HCT116 (cell line): Measurements from ENCODE around the gene SGMS1. TPM values are rescaled to one million over a fixed set of nuclear protein-coding genes. Genes with fewer than 3 reads are reported as not detected.

Experiments used
- ATAC-seq: fragments of 200-7000 bp; cut with Tn5 transposase; 2 replicates; pipeline ENCODE4 v1.9.1; 2020; ENCODE audit warnings: mild to moderate bottlenecking, moderate library complexity
- BruUV-seq: library from RNA; stranded (reverse); fragments of 400-500 nt; replicated peaks from 2 replicates; lab custom pipeline; 2021; lab: Mats Ljungman, UMichigan
- CTCF ChIA-PET: fragments of 300-600 bp; sonication (Branson Sonifier 250); formaldehyde crosslinking; loops from one replicate; lab custom pipeline; 2021; ENCODE audit warnings: antibody characterized with exemption; lab: Charles Lee
- POLR2A ChIA-PET: fragments of 300-600, 350-600 bp; sonication (Branson Sonifier 250); formaldehyde crosslinking; loops from one replicate; lab custom pipeline; 2021; ENCODE audit warnings: antibody characterized with exemption; lab: Charles Lee
- RAD21 ChIA-PET, 2 experiments: fragments of 300-600 bp; sonication (Branson Sonifier 250); formaldehyde crosslinking; loops; one replicate each; lab custom pipeline; 2023; ENCODE audit warnings: low total read pairs in 2 of 2; ENCODE audit not compliant: uncharacterized antibody in 2 of 2, unreplicated experiment in 2 of 2, low non-redundant PET in 1 of 2; lab: Charles Lee
- DNase-seq: peaks from one replicate; pipeline ENCODE4 v3.0.0-alpha.2; 2010; ENCODE audit warnings: low read depth, low spot score
- H2AFZ ChIP-seq: fragments of 200-600 bp; shearing (Covaris generic), sonication (generic); 2 replicates; pipeline ENCODE4 v1.6.1; 2017; ENCODE audit warnings: low read depth, mixed run types, mixed read lengths, antibody characterized with exemption, low read length; ENCODE audit not compliant: poor library complexity, severe bottlenecking
- H3K27ac ChIP-seq: 2 replicates; pipeline ENCODE4 v1.5.1; 2012; ENCODE audit warnings: low read depth, low read length
- H3K27me3 ChIP-seq: fragments of 200-600 bp; sonication (generic); 2 replicates; pipeline ENCODE4 v1.6.1; 2016; ENCODE audit warnings: mixed run types, low read length, mixed read lengths; ENCODE audit not compliant: insufficient read depth
- H3K36me3 ChIP-seq, 2 experiments: fragments of 200-500 bp in 1 of 2; fragments of 200-600 bp in 1 of 2; sonication (Bioruptor generic) in 1 of 2; sonication (generic) in 1 of 2; 2 replicates each; pipeline versions ENCODE4 v1.5.1 to v1.6.1; 2014 to 2016; ENCODE audit warnings: low read length in 2 of 2, inconsistent platforms in 1 of 2, mixed read lengths in 1 of 2, mixed run types in 1 of 2; ENCODE audit not compliant: insufficient read depth in 2 of 2, control insufficient read depth in 1 of 2
- H3K4me1 ChIP-seq, 2 experiments: fragments of 200-600 bp in 1 of 2; sonication (generic) in 1 of 2; 2 replicates each; pipeline versions ENCODE4 v1.5.1 to v1.6.1; 2012 to 2017; ENCODE audit warnings: low read length in 2 of 2, inconsistent platforms in 1 of 2, mild to moderate bottlenecking in 1 of 2, mixed read lengths in 1 of 2, mixed run types in 1 of 2, moderate library complexity in 1 of 2; ENCODE audit not compliant: insufficient read depth in 2 of 2, control insufficient read depth in 1 of 2
- H3K4me2 ChIP-seq: fragments of 200-600 bp; sonication (generic); 2 replicates; pipeline ENCODE4 v1.6.1; 2017; ENCODE audit warnings: mixed run types, low read length, mixed read lengths
- H3K4me3 ChIP-seq, 2 experiments: fragments of 200-600 bp in 1 of 2; sonication (generic) in 1 of 2; replicated peaks in 1 of 2; 2 replicates each; pipeline ENCODE4 v1.5.1; 2011 to 2016; ENCODE audit warnings: low read length in 2 of 2, control low read depth in 1 of 2, low read depth in 1 of 2, mild to moderate bottlenecking in 1 of 2, mixed read lengths in 1 of 2, mixed run types in 1 of 2
- H3K79me2 ChIP-seq: fragments of 200-600 bp; sonication (generic); 2 replicates; pipeline ENCODE4 v1.6.1; 2017; ENCODE audit warnings: mild to moderate bottlenecking, mixed run types, low read length, moderate library complexity, mixed read lengths; ENCODE audit not compliant: insufficient read depth
- H3K9ac ChIP-seq: fragments of 200-600 bp; sonication (generic); 2 replicates; pipeline ENCODE4 v1.6.1; 2016; ENCODE audit warnings: low read length, mixed read lengths
- H3K9me2 ChIP-seq: fragments of 200-600 bp; sonication (generic), shearing (Covaris generic); 2 replicates; pipeline ENCODE4 v1.6.1; 2017; ENCODE audit warnings: mixed run types, mild to moderate bottlenecking, moderate library complexity; ENCODE audit not compliant: insufficient read depth
- H3K9me3 ChIP-seq, 2 experiments: fragments of 200-500 bp in 1 of 2; fragments of 200-600 bp in 1 of 2; sonication (Bioruptor generic) in 1 of 2; sonication (generic) in 1 of 2; 2 replicates each; pipeline ENCODE4 v1.6.1; 2014 to 2017; ENCODE audit warnings: low read length in 2 of 2, mixed read lengths in 2 of 2, inconsistent platforms in 1 of 2, low read depth in 1 of 2, mild to moderate bottlenecking in 1 of 2, mixed run types in 1 of 2, moderate library complexity in 1 of 2; ENCODE audit not compliant: control insufficient read depth in 1 of 2, insufficient read depth in 1 of 2
- H4K20me1 ChIP-seq: fragments of 200-600 bp; sonication (generic), shearing (Covaris generic); 2 replicates; pipeline ENCODE4 v1.6.1; 2017; ENCODE audit warnings: mixed run types, mild to moderate bottlenecking, moderate library complexity; ENCODE audit not compliant: insufficient read depth
- CEBPB ChIP-seq: IDR thresholded peaks from 2 replicates; pipeline ENCODE4 v1.6.1; 2012; ENCODE audit warnings: low read depth
- FOSL1 ChIP-seq: IDR thresholded peaks from 2 replicates; pipeline ENCODE4 v1.6.1; 2012; ENCODE audit warnings: low read depth
- SIN3A ChIP-seq: IDR thresholded peaks from 2 replicates; pipeline ENCODE4 v1.6.1; 2012; ENCODE audit warnings: low read depth
- SP1 ChIP-seq: IDR thresholded peaks from 2 replicates; pipeline ENCODE4 v1.6.1; 2012; ENCODE audit warnings: low read depth
- ZBTB33 ChIP-seq: IDR thresholded peaks from 2 replicates; pipeline ENCODE4 v1.6.1; 2011; ENCODE audit warnings: mild to moderate bottlenecking, low read length, moderate library complexity; ENCODE audit not compliant: insufficient replicate concordance; ENCODE audit errors: extremely low read depth
- intact Hi-C: fragments of 100-400 bp; cut with micrococcal nuclease; formaldehyde crosslinking; loops from 2 replicates; pipeline ENCODE4 v1.10.0; 2022
- total RNA-seq: library from RNA; stranded (reverse); gene quantifications from one replicate; pipeline ENCODE4 v1.2.1, GENCODE V29; 2021; ENCODE audit not compliant: unreplicated experiment

SGMS1 gene
- total RNA-seq, 1 experiment from 2014 or later = 29.1 TPM

- Histone ChIP-seq H2AFZ (no peak overlapping the region), H3K9me2 (no peaks in the 10 kb centered on the region), H3K79me2 (peaks cover 17% of the 10 kb centered on the region), H3K9ac (no peak overlapping the region), H3K36me3 (no peaks in the 10 kb centered on the region), H3K4me2 (no peak overlapping the region)
- CTCF ChIA-PET = no interaction called here
- no peak for ATAC-seq
- TF ChIP-seq ZBTB33 = no peak
- TF ChIP-seq CEBPB = no peak
- TF ChIP-seq SIN3A = no peak
- no peak for TF ChIP-seq FOSL1
- TF ChIP-seq, all 23 proteins: peak for 0
- BruUV-seq = no TSS peak
- ChIA-PET POLR2A (no interaction called here), RAD21 (no interaction called here)
- no peak overlapping the region for H3K4me3 ChIP-seq
- H3K27ac ChIP-seq = no peak overlapping the region
- intact Hi-C loops = no loop called here
- H4K20me1 ChIP-seq = no peaks in the 10 kb centered on the region
- no peaks in the 10 kb centered on the region for H3K9me3 ChIP-seq
- no peak for DNase-seq
- peaks cover 3 to 7% of the 10 kb centered on the region in 2 experiments; a peak in 2 of 4 replicates for H3K4me1 ChIP-seq
- H3K27me3 ChIP-seq = no peaks in the 10 kb centered on the region
These were observed 248.0 kb downstream of the SGMS1 start for GRCh38 chr10:50375745-50376144.

- Histone ChIP-seq H3K4me1 (peaks cover 3 to 7% of the 10 kb centered on the region in 2 experiments; a peak in 2 of 4 replicates), H3K9me3 (no peaks in the 10 kb centered on the region), H3K9me2 (no peaks in the 10 kb centered on the region), H3K4me2 (no peak overlapping the region), H3K27me3 (no peaks in the 10 kb centered on the region), H3K36me3 (no peaks in the 10 kb centered on the region), H3K4me3 (no peak overlapping the region), H2AFZ (no peak overlapping the region), H3K9ac (no peak overlapping the region), H3K27ac (no peak overlapping the region), H3K79me2 (peaks cover 17% of the 10 kb centered on the region), H4K20me1 (no peaks in the 10 kb centered on the region)
- intact Hi-C loops = no loop called here
- DNase-seq (no peak), ATAC-seq (no peak)
- RAD21 ChIA-PET = no interaction called here
- no TSS peak for BruUV-seq
- CTCF ChIA-PET = no interaction called here
- TF ChIP-seq SP1 (0 out of 2 replicates have a peak, but pooled peaks have one; percentile 17), FOSL1 (no peak)
- POLR2A ChIA-PET = no interaction called here
These were observed 248.7 kb downstream of the SGMS1 start for GRCh38 chr10:50375051-50375452.
